Activated CD4-positive, alpha-beta T cell treated with anti-CD3 and anti-CD28 coated beads, Interleukin-10, Interleukin-2, amounts not matched to agents 100 ng/mL and 50 ng/mL, durations not matched to agents 16 hours and 8 hours (primary cell): ENCODE data around the gene PROKR1.
"Not testable (repeated sequence)": the region's sequence is repeated elsewhere in the genome, so short reads cannot be mapped to it uniquely, and the experiment has no call there.

Source experiments
- DNase-seq: peaks from one replicate; pipeline ENCODE4 v3.0.0-alpha.2; 2020

PROKR1 gene

DNA sequence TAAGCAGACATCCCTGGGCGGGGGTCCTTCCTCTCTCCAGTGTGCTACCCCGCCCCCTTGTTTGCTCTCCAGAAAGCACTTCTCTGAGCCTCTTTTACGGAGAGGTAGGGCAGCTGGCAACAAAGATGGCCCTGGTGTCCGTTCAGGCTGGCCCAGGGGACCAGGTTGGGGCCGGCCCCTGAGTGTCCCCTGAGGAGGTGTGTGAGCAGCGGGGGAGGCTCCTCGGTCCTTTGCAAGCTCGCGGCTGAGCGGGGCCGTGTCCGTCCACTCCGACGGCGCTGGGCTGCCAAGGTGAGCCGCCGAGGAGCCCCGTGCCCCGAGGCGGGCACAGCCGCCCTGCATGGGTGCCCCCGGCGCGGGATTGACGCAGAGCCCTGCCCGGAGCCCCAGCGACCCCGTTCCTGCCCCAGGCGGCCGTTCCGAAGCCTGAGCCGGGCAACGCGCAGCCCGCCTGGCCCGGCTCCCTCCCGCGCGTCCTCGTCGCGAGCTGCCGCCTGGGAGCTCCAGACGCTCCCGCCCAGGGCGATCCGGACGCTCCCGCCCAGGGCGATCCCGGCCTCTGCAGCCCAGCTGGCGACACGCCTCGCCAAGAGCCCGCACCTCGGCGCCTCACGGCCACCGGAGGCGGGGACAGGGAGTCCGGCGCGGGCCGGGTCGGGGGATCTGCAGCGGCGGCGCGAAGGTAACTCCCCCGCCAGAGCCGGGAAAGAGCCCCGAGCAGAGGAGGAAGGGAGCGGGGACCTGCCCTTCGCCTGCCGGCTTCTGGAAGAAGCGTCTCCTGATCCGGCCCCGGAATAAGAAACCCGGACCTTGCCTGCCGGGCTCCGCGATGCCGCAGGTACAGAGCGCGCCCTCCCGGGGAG is at the start of gene PROKR1:
Gene PROKR1 (plus strand): TSS at position 569 of the 863 bp plus-strand sequence. CDS start 2,243 bp downstream, outside the sequence.
- peak; percentile 11 for DNase-seq

DNA sequence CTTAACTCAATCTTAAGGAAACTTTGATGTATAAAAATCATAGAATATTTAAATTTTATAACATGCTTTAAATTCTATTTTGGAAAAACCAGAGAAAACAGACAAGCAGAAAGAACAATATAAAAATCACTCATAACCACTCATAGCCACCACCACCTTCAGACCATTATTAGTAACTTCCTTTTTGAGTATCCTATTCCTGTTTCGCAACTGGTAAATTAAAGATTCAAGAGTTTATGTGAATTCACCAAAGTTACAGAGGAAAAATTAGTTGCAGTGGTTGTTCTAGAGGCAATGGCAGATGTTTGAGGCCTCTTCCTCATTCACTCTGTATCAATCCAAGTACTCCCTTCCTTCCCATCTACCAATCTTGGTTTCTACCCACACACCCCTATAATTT is 49.3 kb upstream of the PROKR1 start:
- peak; percentile 5 for DNase-seq

DNA sequence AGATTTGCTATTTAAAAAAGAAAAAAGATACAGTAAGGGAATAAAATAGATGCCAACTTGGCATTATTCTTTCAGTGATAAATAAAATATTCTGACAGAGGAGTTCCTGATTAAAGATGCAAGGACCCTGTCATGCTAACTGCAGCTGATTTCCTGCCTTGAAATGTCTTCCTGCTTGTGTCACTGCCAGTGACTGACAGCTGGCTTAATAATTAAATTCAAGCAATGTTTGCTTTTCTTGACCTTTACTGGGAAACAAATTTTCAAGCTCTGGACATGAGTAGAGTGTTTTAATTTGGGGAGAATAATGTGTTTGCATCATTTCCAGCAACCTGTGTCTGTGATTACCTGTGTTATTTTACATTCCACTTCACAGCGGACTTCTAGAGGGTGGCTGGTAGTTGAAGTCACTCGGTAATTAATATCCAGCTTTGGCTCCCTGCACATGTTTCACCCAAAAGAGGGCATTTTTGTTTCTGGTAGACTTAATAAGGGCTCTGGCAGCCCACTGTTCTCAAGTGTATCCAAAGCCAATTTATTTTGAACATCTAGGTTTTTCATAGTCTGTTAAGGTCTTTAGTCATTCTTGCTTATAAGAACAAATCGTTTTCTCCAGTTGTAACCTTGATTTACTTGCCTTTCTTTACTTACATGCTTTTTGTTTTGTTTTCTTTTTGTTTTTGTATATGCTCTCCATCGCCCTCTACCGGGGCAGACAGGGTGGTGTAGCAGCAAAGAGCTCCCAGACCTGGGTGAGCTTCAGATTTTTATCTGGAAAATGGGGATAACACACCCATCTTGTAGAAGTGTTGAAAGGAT is 48.5 kb upstream of the PROKR1 start:
- peak; percentile 52 for DNase-seq

DNA sequence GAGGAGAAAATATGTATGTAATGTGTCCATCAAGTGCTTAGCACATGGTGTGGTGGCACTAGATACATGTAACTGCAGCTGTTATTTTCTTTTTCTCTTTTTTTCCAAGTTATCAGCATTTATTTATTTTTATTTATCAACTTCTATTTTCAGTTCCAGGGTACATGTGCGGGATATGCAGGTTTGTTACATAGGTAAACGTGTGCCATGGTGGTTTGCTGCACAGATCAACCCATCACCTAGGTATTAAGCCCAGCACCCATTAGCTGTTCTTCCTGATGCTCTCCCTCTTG is 47.9 kb upstream of the PROKR1 start:
- DNase-seq = not testable (repeated sequence)

DNA sequence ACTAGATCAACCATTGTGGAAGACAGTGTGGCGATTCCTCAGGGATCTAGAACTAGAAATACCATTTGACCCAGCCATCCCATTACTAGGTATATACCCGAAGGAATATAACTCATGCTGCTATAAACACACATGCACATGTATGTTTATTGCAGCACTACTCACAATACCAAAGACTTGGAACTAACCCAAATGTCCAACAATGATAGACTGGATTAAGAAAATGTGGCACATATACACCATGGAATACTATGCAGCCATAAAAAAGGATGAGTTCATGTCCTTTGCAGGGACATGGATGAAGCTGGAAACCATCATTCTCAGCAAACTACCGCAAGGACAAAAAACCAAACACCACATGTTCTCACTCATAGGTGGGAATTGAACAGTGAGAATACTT is 42.9 kb upstream of the PROKR1 start:
- not testable (repeated sequence) for DNase-seq

DNA sequence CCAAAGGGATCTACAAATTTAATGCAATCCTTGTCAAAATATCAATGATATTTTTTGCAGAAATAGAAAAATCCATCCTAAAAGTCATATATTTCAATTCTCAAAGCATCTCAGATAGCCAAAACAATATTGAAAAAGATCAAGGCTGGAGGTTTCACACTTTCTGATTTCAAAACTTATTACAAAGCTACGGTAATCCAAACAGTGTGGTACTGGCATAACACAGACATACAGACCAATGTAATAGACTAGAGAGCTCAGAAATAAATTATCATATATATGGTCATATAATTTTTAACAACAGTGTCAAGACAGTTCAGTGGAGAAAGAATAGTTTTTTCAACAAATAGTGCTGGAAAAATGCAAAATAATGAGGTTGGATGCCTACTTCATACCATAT is 40.3 kb upstream of the PROKR1 start:
- DNase-seq = no peak

DNA sequence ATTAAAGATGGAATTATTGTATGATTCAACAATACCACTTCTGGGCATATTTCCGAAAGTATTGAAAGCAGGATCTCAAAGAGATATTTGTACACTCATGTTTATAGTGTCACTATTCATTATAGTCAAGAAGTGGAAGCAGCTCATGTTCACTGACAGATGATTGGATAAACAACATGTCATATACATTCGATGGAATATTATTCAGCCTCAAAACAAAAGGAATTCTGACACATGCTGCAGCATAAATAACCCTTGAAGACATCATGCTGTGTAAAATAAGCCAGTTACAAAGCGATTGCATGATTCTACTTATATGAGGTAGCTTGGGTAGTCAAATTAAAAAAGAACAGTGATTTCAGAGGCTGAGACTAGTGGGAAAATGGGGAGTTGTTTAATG is 39.3 kb upstream of the PROKR1 start:
- no peak for DNase-seq

DNA sequence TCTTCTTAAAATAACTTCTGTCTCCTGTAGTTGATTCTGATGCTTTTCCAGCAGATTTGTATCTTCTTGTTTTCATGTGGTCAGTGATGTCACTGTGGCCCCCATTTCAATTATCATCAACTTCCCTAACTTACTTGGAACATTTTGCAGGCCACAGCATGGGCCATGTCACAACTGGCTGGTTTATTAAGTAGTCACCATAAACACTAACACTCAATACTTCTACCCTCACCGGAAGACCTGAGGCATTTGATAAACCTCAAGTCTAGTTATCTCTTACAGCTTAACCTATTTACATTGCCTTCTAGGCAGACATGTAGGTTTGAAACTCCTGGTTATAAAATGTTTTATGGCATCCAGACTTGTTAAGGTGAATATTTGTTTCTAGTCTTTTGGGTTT is 37.4 kb upstream of the PROKR1 start:
- DNase-seq = no peak

DNA sequence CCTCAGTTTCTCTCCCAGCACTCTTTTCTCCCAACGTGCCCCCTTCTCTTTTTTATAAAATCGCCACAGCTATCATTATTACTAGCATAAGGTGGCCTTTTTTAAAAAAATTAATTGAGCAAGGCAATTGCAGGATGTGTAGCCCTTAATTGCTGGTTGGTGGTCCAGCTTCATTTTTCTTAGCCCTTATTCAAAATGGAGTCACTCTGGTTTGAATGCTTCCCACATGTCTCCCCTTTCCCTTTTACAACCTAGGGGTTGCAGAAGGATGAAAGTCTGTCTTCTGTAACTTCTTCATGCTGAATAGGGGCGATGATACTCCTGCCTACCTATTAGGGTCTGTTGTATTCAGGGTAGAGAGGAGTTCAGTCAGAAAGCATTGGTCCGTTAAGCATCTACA is 36.6 kb upstream of the PROKR1 start:
- DNase-seq = no peak

DNA sequence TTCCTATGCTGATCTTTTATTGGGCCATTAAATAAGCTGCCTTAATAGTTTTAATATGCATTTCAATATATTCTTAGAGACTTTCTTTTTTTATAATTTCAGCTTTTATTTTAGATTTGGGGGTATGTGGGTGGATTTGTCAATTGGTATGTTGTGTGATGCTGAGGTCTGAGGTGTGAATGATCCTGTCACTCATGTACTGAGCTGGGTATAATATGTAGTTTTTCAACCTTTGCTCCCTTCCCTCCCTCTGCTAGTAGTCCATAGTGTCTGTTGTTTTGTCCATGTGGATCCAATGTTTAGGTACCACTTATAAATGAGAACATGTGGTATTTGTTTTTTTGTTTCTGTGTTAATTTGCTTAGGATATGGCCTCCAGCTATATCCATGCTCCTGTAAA is 35.5 kb upstream of the PROKR1 start:
- no peak for DNase-seq

DNA sequence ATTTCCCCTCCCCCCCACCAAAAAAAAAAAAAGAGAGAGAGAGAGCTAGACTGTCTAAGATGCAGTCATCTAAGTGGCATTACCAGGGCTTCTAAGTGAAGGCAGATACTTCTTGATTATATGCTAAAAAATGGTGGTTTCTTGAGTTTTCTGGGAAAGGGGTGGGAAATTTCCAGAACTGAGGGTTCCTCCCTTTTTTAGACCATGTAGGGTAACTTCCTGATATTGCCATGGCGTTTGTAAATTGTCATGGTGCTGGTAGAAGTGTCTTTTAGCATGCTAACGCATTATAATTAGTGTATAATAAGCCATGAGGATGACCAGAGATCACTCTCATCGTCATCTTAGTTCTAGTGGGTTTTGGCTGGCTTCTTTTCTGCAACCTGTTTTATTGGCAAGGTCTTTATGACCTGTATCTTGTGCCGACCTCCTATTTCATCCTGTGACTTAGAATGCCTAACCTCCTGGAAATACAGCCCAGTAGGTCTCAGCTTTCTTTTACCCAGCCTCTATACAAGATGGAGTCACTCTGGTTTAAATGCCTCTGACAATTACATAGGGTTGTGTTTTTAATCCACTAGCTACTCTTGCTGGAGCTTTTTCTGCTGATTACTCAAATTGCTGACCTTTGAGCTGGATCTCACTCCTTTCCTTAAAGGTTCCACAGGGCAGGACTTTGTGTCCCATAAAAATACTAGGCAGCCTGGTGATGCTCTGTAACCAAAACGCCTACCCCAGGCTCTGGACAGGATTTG is 30.4 kb upstream of the PROKR1 start:
- no peak for DNase-seq

DNA sequence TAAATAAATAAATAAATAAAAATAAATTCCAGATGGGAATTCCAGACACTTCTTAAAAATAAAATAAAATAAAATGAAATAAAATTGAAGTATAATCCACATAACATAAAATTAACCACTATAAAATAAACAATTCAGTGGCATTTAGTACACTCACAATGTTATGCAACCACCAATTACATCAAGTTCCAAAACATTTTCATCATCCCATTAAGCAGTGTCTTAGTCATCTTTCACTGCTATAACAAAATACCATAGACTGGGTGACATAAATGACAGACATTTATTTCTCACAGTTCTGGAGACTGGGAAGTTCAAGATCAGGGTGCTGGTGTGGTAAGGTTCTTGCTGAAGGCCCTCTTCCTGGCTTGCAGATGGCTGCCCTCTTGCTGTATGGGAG is 22.6 kb upstream of the PROKR1 start:
- no peak for DNase-seq

DNA sequence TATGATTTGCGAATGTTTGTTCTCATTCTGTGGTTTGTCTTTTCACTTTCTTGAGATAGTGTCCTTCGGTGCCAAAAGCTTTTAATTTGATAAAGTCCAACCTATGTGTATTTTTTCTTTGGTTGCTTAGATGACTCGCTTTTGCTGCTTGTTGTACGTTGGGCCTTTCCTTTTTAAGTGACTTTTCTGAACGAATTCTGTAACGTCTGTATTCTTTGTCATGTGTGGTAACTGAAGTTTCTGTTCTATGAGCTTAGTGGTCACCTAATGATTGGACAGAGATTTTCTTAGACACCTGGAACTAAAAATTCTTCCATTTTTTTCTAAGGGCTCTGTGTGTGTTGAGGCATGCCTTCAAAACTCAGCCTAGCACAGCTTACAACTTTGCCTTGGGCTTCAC is 19.6 kb upstream of the PROKR1 start:
- DNase-seq = no peak

DNA sequence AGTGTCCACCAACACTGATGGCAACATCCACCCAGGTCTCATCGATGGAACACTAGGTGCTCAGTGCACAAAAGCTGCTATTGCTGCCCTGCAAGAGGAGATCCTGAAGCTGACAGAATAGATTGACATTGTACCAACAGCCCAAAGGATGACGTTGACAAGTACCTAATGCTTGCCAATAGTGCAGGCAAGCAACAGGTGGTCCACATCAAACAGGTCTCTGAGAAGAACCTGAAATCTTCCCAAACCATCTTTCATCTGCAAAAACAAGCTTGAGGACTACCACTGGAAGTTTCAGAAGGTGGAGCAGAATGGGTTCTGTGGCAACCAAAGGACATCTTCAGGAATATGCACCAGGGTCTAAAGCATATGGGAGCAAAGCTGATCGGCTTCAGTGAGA is 15.8 kb upstream of the PROKR1 start:
- DNase-seq = no peak

DNA sequence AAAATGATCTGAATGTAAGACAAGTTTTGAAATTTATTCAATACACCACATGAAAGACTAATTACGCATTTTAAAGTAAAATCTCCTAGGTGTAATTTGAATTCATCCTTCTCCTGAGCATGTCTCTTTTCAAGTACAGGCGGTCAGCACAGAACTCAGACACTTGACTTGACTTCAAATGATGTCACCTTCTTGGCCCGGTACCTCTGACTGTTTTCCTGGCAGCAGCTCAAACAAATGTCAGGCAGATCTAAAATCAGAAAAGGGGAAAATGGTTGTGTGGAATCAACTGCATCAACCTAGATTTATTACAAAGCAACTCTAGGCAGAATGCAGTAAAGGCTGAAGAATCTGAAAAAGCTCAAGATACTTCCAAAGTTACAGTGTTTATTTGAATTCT is 11.4 kb upstream of the PROKR1 start:
- DNase-seq = no peak

DNA sequence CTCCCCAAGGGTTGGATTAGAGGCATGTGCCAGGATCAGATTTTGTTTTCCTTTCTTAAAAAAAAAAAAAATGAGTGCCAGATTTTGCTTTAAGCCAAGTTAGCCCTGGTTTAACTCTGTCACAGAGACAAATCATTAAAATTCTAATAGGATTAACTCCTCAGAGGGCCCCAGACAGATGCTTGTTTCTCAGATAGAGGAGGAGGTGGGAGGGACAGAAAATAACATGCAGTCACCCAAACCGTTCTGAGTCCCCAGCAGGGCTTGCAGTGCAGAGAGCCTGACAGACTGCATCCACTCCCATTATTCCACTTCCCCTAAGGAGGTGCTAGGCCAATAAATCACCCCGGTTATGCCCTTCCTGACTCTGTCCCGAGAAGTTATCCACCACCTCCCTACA is 6.3 kb upstream of the PROKR1 start:
- DNase-seq = no peak

DNA sequence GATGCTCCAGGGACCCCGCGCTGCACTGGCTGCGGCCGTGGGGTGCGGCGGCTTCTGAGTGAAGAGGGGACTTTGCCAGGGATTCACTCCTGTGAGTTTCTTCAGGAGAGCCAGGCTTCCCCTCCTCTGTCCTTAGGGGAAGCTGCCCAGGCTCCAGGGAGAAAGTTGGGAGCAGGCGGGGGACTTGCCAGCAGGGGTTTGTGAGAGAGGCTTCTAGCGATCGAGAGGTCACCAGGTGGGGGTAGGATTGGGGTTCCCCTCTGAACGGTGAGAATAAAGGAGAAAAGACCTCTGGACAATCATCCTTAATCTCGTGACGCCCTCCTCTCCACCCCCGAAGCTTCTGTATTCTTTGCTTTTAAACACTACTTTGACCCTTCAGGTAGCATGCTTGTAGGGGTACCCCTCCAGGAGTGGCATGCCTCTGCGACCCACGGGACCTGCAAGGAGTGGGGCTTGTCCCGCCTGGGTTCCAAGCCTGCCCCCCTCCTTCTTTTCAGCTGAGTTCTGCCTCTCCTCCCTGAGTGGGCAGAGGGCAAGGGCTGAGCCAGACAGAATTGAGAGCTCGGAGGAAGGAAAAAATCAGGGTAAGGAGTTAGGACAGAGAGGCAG is 601 bp downstream of the PROKR1 start:
- DNase-seq = no peak

DNA sequence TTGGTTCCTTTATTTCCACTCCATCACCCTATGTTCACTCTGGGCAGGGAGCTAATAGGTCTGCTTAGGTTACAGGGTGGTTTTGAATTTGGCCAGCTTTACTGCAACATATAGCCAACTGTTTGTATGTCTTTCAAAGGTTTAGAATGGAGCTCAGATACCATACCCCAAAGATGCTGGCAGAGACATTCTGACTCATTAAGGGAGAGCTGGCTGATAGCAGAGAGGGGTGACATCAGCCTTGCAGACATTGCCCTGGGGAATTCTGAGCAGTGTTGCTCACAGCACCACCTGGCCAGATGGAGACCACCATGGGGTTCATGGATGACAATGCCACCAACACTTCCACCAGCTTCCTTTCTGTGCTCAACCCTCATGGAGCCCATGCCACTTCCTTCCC is 2.1 kb downstream of the PROKR1 start:
- DNase-seq = peak; percentile 50

DNA sequence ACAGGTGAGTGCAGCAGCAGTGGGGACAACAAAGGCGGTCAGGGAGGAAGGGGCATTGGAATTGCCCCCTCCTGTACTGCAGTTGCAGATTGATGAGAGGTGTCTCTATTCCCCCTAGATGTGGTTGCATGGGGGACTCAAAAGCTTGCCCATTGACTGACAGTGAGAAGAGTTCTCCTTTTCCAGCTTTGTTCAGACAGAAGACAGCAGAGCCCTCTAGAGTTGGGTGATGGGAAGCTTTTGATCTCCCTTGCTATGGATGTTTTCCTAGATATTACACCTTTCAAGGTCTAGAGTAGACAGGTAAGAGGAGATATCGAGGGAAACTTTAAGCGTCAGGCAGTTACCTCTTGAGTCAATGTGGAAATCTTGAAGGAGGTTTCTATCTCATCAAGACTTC is 2.9 kb downstream of the PROKR1 start:
- DNase-seq = no peak

DNA sequence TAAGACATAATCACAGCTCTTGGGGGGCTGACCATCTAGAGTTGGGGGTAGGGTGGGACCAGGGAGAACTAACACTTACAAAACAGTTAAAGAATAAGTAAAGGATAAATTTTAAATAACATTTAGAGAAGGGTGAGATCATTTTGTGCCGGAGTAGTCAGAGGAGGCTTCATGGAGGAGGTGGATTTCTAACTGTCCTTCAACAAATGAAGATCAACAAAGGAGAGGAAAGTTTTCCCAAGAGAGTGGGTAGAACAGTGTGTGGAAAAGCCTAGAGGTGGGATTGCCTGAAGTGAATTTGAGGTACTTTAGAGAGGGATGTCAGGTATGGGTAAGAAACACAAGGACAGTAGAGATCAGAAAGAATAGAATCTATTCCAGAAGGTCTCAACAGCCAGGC is 7.3 kb downstream of the PROKR1 start:
- DNase-seq = no peak

DNA sequence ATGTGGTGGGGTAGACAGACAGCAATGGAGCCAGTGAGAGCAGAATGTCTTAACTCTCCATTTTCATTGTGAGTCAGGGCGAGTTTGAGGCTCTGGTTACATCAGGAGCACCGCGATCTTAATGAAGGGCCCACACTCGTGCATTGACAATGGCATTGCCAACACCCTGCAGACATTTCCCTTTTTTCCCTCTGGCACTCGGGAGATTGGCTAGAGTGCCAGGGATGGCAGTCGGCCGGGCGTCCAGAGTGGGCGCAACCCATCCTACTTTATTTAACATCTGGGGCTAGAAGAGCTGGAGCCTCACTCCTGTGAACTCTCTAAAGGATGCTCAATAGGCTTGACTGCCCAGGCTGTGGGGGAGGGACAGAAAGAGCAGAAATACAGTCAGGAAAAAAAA is 9.7 kb downstream of the PROKR1 start:
- peak; percentile 40 for DNase-seq

DNA sequence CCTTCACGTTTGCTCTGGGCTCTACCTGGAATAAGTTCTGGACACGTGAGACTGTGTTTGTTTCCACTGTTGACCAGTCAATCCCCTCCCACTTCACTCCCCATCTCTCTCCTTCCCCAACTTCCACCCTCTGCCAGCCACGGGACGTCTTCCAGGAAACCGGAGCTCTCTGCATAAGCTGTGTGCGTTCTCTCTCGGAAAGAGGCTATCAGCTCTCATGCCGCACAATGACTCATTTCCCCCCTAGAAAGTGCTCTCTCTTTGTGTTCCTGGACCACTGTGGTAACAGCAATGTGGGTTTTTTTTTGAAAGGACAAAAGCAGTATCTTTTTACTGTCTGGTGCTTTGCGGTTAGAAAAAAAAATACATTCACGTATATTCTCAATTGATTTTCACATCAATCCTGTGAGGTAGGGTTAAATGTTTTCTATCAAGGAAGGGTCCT is 10.2 kb downstream of the PROKR1 start:
- DNase-seq = peak; percentile 89

DNA sequence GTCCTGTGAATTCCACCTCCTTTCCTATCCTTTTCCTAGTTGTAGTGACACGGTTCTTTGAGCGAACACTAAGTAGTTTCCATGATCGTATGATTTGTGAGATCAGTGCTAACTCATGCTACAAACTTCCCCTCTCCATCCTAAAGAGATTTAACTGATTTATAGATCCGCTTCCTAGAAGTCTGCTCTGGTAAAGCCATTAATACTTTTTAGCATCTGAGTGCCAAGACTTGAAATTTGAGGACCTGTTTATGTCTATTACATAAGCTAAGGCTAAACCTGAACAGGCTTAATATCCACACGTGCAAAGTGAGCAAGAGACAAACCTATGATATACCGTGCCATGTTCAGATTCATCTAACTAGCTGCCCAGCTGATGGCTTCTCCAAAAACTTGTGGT is 14.9 kb downstream of the PROKR1 start:
- DNase-seq = no peak
